Measurements from ENCODE around the gene GULP1.

DNA sequence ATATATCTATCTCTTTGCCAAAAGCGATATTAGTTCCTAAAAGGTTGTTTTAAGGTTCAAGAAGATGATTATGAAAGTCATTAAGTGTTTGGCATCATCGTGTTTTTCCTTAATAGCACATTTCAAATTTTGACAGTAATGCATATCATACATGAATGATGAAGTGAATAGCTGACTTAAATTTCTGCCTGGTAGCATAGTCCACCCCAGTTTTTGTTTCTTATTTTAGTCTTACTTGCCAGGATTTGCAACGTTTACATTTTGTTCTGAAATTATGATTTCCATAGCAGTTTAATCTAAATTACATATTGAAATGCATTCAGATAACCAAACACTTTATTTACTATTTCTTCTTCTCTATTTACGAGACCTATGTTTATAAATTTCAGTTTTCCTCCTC, 201.1 kb downstream of the GULP1 start:
- no peak for TF ChIP-seq CTCF (conservative IDR thresholded peaks at IDR 0.05 in 1 of 2, IDR thresholded peaks at IDR 0.05 in 1 of 2; ENCODE audit: extremely low read depth in 1 of 2, insufficient read depth in 1 of 2, low read depth in 1 of 2, low read length in 2 of 2)
- no peak for TF ChIP-seq EZH2 (IDR thresholded peaks at IDR 0.05; ENCODE audit: borderline replicate concordance, low read length)

All from mammary epithelial cell (primary cell).